Spinal cord (tissue), 10 donors: ENCODE data around the gene ASB6. TPM values are rescaled to one million over a fixed set of nuclear protein-coding genes. Genes with fewer than 3 reads are reported as not detected.

ENCODE experiments used
- DNase-seq, 6 donors: peaks; one replicate each; pipeline versions ENCODE4 v3.0.0 to v3.0.0-alpha.2; 2013 to 2015; ENCODE audit warnings: low spot score in 6 of 6, low read depth in 4 of 6
- H3K27ac ChIP-seq: one replicate; pipeline ENCODE4 v1.5.1; 2013; ENCODE audit warnings: low read depth, low read length, control low read depth
- H3K27me3 ChIP-seq: one replicate; pipeline ENCODE4 v1.6.1; 2013; ENCODE audit warnings: low read length; ENCODE audit not compliant: control insufficient read depth, insufficient read depth
- H3K36me3 ChIP-seq: one replicate; pipeline ENCODE4 v1.6.1; 2013; ENCODE audit warnings: low read length; ENCODE audit not compliant: control insufficient read depth, insufficient read depth
- H3K4me1 ChIP-seq: one replicate; pipeline ENCODE4 v1.6.1; 2013; ENCODE audit warnings: low read length; ENCODE audit not compliant: control insufficient read depth, insufficient read depth
- H3K4me3 ChIP-seq: one replicate; pipeline ENCODE4 v1.5.1; 2013; ENCODE audit warnings: low read depth, low read length, control low read depth
- H3K9me3 ChIP-seq: one replicate; pipeline ENCODE4 v1.6.1; 2013; ENCODE audit warnings: low read length; ENCODE audit not compliant: control insufficient read depth, insufficient read depth
- WGBS: methylation state at CpG from one replicate; pipeline ENCODE4 v1.1.5; 2013; ENCODE audit warnings: missing lambda C conversion rate; ENCODE audit not compliant: insufficient coverage; 5-methylcytosine and 5-hydroxymethylcytosine counted together
- polyA plus RNA-seq, 2 donors: library from polyadenylated mRNA; unstranded; fragments of 120-200 nt; gene quantifications; one replicate each; pipeline ENCODE4 v1.2.1, GENCODE V29; 2013; ENCODE audit not compliant: insufficient read length in 2 of 2
- total RNA-seq, 2 donors: library from RNA; depleted of rRNA in 1 of 2; stranded (reverse); fragments of 120-200 nt in 1 of 2; fragments of >200 nt in 1 of 2; gene quantifications; one replicate each; pipeline versions ENCODE4 v1.2.3 to v1.2.4, GENCODE V29; 2013 to 2014
- donor health status: healthy.

ASB6 gene
- total and polyA plus RNA-seq, 4 donors: 12.3 to 33.4 (median 21.1) TPM

DNA sequence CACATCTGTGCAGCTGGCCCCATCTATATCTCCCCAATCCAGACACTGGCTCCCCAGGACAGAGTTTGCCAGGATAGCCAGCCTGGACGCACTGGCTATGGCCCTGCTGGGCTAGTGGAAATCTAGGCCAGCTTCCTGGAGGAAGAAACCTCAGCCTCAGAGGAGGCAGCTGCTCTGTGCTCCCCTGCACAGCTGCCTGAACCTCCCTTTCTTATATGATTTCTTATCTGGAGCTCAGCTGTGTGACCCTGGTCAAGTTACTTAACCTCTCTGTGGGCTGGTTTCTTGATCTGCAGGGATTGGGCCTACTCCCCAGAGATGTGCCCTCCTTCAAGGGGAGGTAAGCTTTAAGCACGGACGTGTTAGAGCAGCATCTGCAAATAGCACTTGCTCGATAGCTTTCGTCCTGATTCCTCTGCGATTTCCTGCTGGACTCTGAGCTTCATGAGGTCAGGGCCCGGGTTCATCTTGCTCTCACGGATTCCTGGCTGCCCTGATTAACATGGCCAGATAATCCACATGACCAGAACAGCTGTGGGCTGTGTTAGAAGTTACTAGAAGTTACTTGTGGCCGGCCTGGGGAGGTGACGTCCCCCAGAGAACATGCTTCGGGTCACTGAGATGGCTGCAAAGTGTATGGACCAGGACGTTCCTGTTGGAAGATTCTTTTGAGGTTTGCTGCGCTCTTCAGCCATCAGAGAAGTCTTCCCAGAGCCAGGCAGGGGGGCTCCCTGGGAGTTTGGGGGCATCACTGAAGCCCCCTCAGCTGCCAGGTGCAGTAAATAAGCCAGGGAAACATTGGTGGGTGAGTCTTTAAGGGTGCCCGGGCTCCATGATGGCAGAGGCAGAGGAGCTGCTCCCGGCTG, 35.6 kb downstream of the ASB6 start:
- H3K27ac ChIP-seq: peak overlapping the region; percentile 80
- peaks cover 2% of the 10 kb centered on the region for H3K27me3 ChIP-seq
- H3K36me3 ChIP-seq: no peaks in the 10 kb centered on the region
- peaks cover 67% of the 10 kb centered on the region for H3K4me1 ChIP-seq
- 86% methylated on average over 14 of the region's 15 CpGs for WGBS
- no peak overlapping the region for H3K4me3 ChIP-seq
- DNase-seq: no peak
- no peaks in the 10 kb centered on the region for H3K9me3 ChIP-seq

- no peak for DNase-seq
- H3K27me3 ChIP-seq: peaks cover 2% of the 10 kb centered on the region
- H3K36me3 ChIP-seq: no peaks in the 10 kb centered on the region
- peaks cover 58% of the 10 kb centered on the region for H3K4me1 ChIP-seq
- WGBS: 61% methylated on average over 3 of the region's 8 CpGs
- no peak overlapping the region for H3K4me3 ChIP-seq
- H3K27ac ChIP-seq: peak overlapping the region; percentile 57
- H3K9me3 ChIP-seq: no peaks in the 10 kb centered on the region
Observed at GRCh38 chr9:129604766-129605163, 37.2 kb downstream of the ASB6 start.

GRCh38 chr9:129604056-129604765, 37.7 kb downstream of the ASB6 start:
- H3K27ac ChIP-seq: peak overlapping the region; percentile 57
- H3K27me3 ChIP-seq: no peaks in the 10 kb centered on the region
- no peak overlapping the region for H3K4me3 ChIP-seq

DNA sequence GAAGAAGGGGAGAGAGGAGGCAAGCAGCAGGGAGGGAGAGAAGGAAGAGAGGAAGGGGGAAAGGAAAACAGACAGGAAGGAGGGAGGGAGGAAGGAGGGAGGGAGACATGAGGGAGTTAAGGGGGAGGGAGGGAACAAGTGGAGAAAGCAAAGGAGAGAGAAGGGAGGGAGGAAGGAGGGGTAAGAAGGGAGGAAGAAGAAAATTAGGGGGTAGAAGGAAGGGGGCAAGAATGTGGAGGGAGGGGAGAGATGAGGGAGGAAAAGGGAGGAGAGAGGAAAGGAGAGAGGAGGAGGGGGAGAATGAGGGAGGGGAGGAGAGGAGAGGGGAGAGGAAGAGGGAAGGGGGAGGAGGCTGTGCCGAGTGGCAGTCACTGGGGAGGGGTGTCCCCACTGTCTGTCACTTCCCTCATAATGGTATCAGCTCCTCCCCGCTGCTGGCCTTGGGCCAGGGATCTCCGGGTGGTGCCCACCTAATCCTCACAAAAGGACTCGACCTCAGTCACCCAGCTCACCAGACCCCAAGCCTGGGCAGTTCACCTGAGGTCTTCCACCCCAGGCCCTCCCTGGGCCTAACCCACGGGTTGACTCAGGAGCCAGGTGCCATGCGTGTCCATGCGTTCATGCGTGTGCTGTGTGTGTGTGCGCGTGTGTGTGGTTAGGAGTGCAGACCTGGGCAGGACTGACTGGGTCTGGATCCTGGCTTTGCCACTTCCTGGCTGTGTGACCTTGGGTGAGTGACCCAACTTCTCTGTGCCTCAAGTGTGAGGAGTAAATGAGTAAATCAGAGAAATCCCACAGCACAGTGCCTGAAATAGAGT, 39.1 kb downstream of the ASB6 start:
- Histone ChIP-seq H3K9me3 (no peaks in the 10 kb centered on the region), H3K27me3 (peaks cover 3% of the 10 kb centered on the region), H3K27ac (peak overlapping the region; percentile 71), H3K4me1 (peaks cover 46% of the 10 kb centered on the region), H3K4me3 (no peak overlapping the region), H3K36me3 (no peaks in the 10 kb centered on the region)
- peak in 1 of 6 donors; percentile 69 for DNase-seq
- 64% methylated on average over 9 of the region's 10 CpGs for WGBS

More at GRCh38 chr9:129604056-129604765, 37.7 kb downstream of the ASB6 start:
- WGBS: 67% methylated on average over 6 of the region's 12 CpGs
- DNase-seq: no peak
- Histone ChIP-seq H3K36me3 (no peaks in the 10 kb centered on the region), H3K4me1 (peaks cover 53% of the 10 kb centered on the region), H3K9me3 (no peaks in the 10 kb centered on the region)

DNA sequence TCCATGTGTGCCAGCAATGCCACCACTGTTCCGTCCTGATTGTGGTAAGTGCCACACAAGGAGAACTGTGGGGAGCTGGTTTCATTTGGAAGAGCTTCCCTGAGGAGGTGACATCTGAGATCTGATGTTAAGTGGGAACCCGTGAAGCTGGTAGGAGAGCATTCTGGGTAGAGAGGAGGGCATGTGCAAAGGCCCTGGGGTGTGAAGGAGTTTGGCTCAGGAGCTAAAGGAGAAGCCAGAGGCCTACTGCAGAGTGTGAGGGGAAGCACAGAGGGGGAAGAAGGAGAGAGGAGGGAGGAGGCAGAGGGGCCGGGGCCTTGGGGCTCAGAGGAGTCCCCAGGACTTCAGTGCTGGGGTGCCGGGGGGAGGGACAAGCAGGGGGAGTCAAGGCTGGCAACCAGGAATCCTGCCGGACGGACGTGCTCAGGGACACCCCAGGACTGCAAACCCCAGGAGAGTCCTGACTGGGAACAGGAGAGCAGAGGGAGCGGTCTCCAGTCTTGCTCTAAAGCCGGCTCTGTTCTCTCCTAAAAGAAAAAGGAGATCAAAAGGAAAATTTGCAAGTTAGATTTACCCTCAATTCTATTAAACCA, 40.8 kb downstream of the ASB6 start:
- Histone ChIP-seq H3K36me3 (no peaks in the 10 kb centered on the region), H3K4me3 (no peak overlapping the region), H3K9me3 (no peaks in the 10 kb centered on the region), H3K4me1 (peaks cover 46% of the 10 kb centered on the region), H3K27me3 (peaks cover 13% of the 10 kb centered on the region), H3K27ac (no peak overlapping the region)
- no peak for DNase-seq
- 86% methylated on average over 7 of the region's 9 CpGs for WGBS

- H3K9me3 ChIP-seq: no peaks in the 10 kb centered on the region
- no peaks in the 10 kb centered on the region for H3K36me3 ChIP-seq
- peak overlapping the region; percentile 31 for H3K4me3 ChIP-seq
- H3K4me1 ChIP-seq: peaks cover 36% of the 10 kb centered on the region
- peaks cover 13% of the 10 kb centered on the region for H3K27me3 ChIP-seq
- WGBS: 69% methylated on average over 11 of the region's 14 CpGs
- no peak for DNase-seq
- H3K27ac ChIP-seq: peak overlapping the region; percentile 96
Observed at GRCh38 chr9:129598089-129598596, 43.8 kb downstream of the ASB6 start.

DNA sequence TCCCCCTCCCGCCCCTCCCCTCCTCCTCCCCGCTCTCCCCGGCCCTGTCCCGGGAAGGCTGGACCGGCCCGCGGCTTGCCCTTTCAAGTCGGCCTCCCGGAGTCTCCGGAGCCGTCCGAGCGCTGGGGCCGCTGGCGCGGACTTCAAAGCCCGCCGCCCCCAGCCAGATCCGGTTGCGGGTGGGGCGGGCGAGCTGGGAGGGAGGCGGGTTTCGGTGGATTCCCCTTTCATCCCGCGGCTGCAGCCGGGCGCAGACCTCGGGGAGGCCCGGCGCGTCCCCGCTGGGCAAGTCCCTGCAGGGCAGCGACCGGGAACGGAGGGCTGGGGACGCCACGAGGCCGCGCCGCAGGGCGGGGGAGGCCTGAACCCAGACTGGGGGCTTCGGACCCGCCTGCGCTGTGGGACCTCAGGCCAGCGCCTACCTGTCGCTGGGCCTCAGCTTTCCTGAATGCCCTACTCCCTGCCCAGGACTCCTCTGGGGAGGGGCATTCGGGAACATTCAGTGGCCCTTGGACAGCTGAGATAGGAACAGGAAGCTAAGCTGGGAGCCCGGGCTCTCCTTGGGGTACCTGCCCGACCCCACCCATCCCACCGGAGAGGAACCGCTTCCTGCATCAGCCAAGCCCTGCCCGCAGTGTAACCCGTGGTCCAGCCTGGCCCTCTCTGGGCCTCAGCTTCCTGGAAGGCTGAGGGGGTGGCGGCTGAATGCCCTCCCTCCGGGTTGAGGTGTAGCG, 44.4 kb downstream of the ASB6 start:
- peak in 1 of 6 donors; percentile 82 for DNase-seq
- peaks cover 31% of the 10 kb centered on the region for H3K4me1 ChIP-seq
- WGBS: 8% methylated on average over 50 of the region's 57 CpGs
- H3K27ac ChIP-seq: peak overlapping the region; percentile 96
- H3K9me3 ChIP-seq: no peaks in the 10 kb centered on the region
- peaks cover 13% of the 10 kb centered on the region for H3K27me3 ChIP-seq
- H3K4me3 ChIP-seq: peak overlapping the region; percentile 62
- no peaks in the 10 kb centered on the region for H3K36me3 ChIP-seq

DNA sequence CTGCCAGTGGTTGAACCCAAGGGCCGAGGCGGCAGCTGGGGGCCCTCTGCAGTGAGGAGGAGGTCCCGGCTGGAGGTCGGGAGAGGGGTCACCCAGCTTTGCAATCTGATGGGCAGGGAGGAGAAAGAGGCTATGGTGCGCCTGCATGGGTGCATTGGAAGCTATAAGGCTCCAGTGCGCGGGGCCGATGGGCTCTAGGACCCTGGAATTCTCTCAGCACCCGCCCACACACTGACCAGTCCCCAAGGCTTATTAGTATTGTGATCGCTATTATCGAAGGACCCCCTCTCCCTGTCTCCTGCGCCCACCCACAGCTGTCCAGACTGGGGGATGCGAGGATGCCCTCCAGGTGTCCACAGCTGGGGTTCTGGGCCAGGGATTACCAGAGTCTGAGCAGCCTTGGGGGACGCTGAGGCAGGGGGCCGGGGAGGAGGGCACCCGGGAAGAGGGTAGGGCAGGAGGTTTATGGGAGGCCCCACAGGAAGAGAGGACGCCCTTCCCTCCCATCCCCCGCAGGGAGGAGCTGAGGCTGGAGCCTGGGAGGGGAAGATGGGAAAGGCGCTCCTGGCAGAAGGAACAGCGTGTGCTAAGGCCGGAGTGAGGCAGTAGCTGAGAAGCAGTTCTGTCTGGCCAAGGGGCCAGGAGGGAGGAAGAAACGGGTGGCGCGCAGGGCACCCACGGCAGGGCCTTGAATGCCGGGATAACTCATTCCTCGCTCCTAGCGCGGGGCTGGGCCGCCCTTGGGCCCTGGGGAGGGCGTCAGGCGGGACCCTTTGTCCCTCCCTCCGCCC, 45.2 kb downstream of the ASB6 start:
- H3K27ac ChIP-seq: peak overlapping the region; percentile 96
- DNase-seq: peak in 2 of 6 donors; percentile 77
- 10% methylated on average over 13 of the region's 33 CpGs for WGBS

More for the DNA sequence above, 45.2 kb downstream of the ASB6 start:
- Histone ChIP-seq H3K27me3 (peaks cover 13% of the 10 kb centered on the region), H3K4me3 (peak overlapping the region; percentile 62), H3K4me1 (peaks cover 31% of the 10 kb centered on the region), H3K9me3 (no peaks in the 10 kb centered on the region), H3K36me3 (no peaks in the 10 kb centered on the region)
